ENCODE measurements around the gene MARK2. TPM values are rescaled to one million over a fixed set of nuclear protein-coding genes. Genes with fewer than 3 reads are reported as not detected.
A peak's percentile ranks its signal among the peaks of the same experiment; 100 is the strongest.

Gene MARK2
- total and polyA plus RNA-seq, 8 donors: 8.8 to 128 (median 19.3) TPM

GRCh38 chr11:63874511-63874910 is 35.6 kb downstream of the MARK2 start:
- peak in 1 of 2 donors; percentile 56 for DNase-seq
- intact Hi-C loops (cut with DNase I; ENCODE audit: low total_unique reads): no loop called here
- peaks cover 61 to 97% (median 77%) of the 10 kb centered on the region in 4 donors for H3K4me1 ChIP-seq
- no peaks in the 10 kb centered on the region for H3K9me3 ChIP-seq
- no peak overlapping the region for H3K4me3 ChIP-seq
- TF ChIP-seq POLR2AphosphoS5 (IDR thresholded peaks at IDR 0.05) (peak in 1 of 3 donors; percentile 16), CTCF (IDR thresholded peaks at IDR 0.05) (no peak), POLR2A (IDR thresholded peaks at IDR 0.05) (no peak)
- peaks cover 3 to 13% (median 5%) of the 10 kb centered on the region in 4 donors for H3K36me3 ChIP-seq
- peak overlapping the region in 3 of 5 donors; percentile 35 to 80 (median 69) for H3K27ac ChIP-seq
- no peaks in the 10 kb centered on the region for H3K27me3 ChIP-seq
- WGBS, 5 donors: 24 to 36% (median 32%) methylated on average over 6 of the region's 6 CpGs

DNA sequence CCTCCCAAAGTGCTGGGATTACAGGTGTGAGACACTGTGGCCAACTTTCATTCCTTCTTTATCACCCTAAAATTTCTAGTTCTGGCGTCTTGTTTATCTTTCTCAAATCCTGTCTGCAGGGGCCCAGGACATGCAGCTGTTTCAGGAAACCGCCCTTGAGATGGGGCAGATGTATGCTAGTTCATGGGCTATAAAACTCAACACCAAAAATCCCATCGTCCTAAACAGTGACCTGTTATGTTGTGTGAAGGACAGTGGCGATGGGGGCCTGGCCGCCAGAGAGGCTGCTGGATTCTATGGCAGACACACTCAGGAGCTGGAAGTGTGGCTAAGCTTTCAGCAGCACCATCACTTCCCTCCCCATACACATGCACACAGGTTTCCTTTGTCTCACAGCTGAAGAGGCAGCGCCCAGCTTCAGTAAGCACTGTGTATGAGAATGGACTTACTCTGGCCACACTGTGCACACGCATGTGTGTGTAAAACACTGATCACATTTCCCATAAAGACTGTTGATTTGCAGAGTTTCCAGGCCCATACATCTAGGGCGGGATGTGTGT is 36.7 kb downstream of the MARK2 start:
- peaks cover 3 to 13% (median 5%) of the 10 kb centered on the region in 4 donors for H3K36me3 ChIP-seq
- 81 to 90% (median 86%) methylated on average over 8 of the region's 8 CpGs for WGBS, 5 donors
- intact Hi-C loops (cut with DNase I; ENCODE audit: low total_unique reads): loop anchor here (5.0 kb wide), 1 partner anchor 33 kb away; no protein-coding TSS in a partner anchor
- no peak overlapping the region for H3K4me3 ChIP-seq
- no peak for DNase-seq
- no peaks in the 10 kb centered on the region for H3K27me3 ChIP-seq
- H3K9me3 ChIP-seq: no peaks in the 10 kb centered on the region
- H3K27ac ChIP-seq: peak overlapping the region in 1 of 5 donors; percentile 69
- peaks cover 57 to 97% (median 77%) of the 10 kb centered on the region in 4 donors for H3K4me1 ChIP-seq
- TF ChIP-seq POLR2AphosphoS5 (IDR thresholded peaks at IDR 0.05): no peak
- no peak for TF ChIP-seq POLR2A (IDR thresholded peaks at IDR 0.05)
- TF ChIP-seq CTCF (IDR thresholded peaks at IDR 0.05): no peak

DNA sequence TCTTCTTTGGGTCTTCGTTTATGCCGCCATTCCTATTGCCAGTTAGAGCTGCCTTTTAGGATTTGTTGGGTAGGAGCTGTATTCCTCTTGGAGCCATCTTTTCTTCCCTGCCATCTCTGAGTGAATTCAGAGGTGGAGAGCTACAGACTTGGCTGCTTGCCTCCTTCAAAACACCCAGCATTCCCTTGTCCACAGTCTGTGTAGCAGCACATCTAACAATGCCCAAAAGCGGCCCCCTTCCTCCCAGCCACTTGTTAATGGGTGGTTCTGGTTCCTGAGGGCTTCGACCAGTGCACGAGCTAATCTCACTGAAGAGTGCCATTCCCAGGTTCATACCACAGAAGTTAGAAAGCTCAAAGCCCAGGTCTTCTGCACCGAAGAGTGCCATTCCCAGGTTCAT is 37.7 kb downstream of the MARK2 start:
- TF ChIP-seq POLR2A (IDR thresholded peaks at IDR 0.05) (no peak), EP300 (IDR thresholded peaks at IDR 0.05) (no peak), CTCF (IDR thresholded peaks at IDR 0.05) (no peak), POLR2AphosphoS5 (IDR thresholded peaks at IDR 0.05) (no peak)
- Histone ChIP-seq H3K9me3 (no peaks in the 10 kb centered on the region), H3K27ac (no peak overlapping the region), H3K4me1 (peaks cover 48 to 90% (median 73%) of the 10 kb centered on the region in 4 donors), H3K36me3 (peaks cover 3 to 13% (median 5%) of the 10 kb centered on the region in 4 donors), H3K4me3 (no peak overlapping the region), H3K27me3 (no peaks in the 10 kb centered on the region)
- no peak for DNase-seq
- intact Hi-C loops (cut with DNase I; ENCODE audit: low total_unique reads): loop anchor here (5.0 kb wide), 1 partner anchor 34 kb away; no protein-coding TSS in a partner anchor
- 84 to 92% (median 90%) methylated on average over 6 of the region's 6 CpGs for WGBS, 5 donors

GRCh38 chr11:63877658-63878241 is 38.8 kb downstream of the MARK2 start:
- peaks cover 37 to 89% (median 68%) of the 10 kb centered on the region in 4 donors for H3K4me1 ChIP-seq
- no peak overlapping the region for H3K4me3 ChIP-seq
- whole genome bisulfite sequencing, 5 donors: 76 to 88% (median 82%) methylated on average over 6 of the region's 6 CpGs
- H3K9me3 ChIP-seq: no peaks in the 10 kb centered on the region
- no peak overlapping the region for H3K27ac ChIP-seq
- H3K36me3 ChIP-seq: peaks cover 3 to 13% (median 5%) of the 10 kb centered on the region in 4 donors
- TF ChIP-seq CTCF (IDR thresholded peaks at IDR 0.05) (no peak), EP300 (IDR thresholded peaks at IDR 0.05) (no peak), POLR2AphosphoS5 (IDR thresholded peaks at IDR 0.05) (no peak), POLR2A (IDR thresholded peaks at IDR 0.05) (no peak)
- no peaks in the 10 kb centered on the region for H3K27me3 ChIP-seq
- intact Hi-C loops (cut with DNase I; ENCODE audit: low total_unique reads): loop anchor here (5.0 kb wide), 1 partner anchor 35 kb away; no protein-coding TSS in a partner anchor
- DNase-seq: no peak
